Colonic mucosa (tissue), 4 donors: ENCODE measurements around the gene HLA-DRB1. TPM values are rescaled to one million over a fixed set of nuclear protein-coding genes. Genes with fewer than 3 reads are reported as not detected.
"Not testable (repeated sequence)": the region's sequence is repeated elsewhere in the genome, so short reads cannot be mapped to it uniquely, and the experiment has no call there.

Experiments
- DNase-seq: peaks from one replicate; pipeline ENCODE4 v3.0.0-alpha.2; 2020
- H3K27ac ChIP-seq: fragments of 200-600 bp; one replicate; pipeline ENCODE4 v1.8.0; 2021
- H3K27me3 ChIP-seq: fragments of 200-600 bp; one replicate; pipeline ENCODE4 v1.8.0; 2021
- H3K36me3 ChIP-seq: fragments of 200-600 bp; one replicate; pipeline ENCODE4 v1.8.0; 2021
- H3K4me1 ChIP-seq: fragments of 200-600 bp; one replicate; pipeline ENCODE4 v1.8.0; 2021; ENCODE audit warnings: mild to moderate bottlenecking
- H3K4me3 ChIP-seq: fragments of 200-600 bp; one replicate; pipeline ENCODE4 v1.8.0; 2021
- H3K9ac ChIP-seq, 2 donors: one replicate each; pipeline ENCODE4 v1.7.0; 2013; ENCODE audit warnings: control low read depth in 2 of 2, low read depth in 2 of 2, low read length in 2 of 2
- H3K9me3 ChIP-seq: fragments of 200-600 bp; one replicate; pipeline ENCODE4 v1.8.0; 2021
- intact Hi-C: fragments of 100-400 bp; cut with DNase I; formaldehyde crosslinking; loops from one replicate; pipeline ENCODE4 v1.14.1; 2022
- total RNA-seq, 2 donors: library from RNA; stranded (reverse); fragmentation: NEBNext Ultra II Directional in 1 of 2; extraction: Animal tissue kit (Norgen Biotek cat#: 25700) in 1 of 2; gene quantifications; one replicate each; pipeline ENCODE4 v1.2.1, GENCODE V29; 2021
- TF ChIP-seq, protein P1 (sequence below): fragments of 200-600 bp; IDR thresholded peaks from one replicate; pipeline ENCODE4 v1.8.0; 2022; ENCODE audit warnings: antibody characterized with exemption, mild to moderate bottlenecking
- donor health status: healthy.
- donor health status: DM: no; HTN: no; CAD: no.
- donor health status: DM: no; HTN: no; CAD: no.

Gene HLA-DRB1
- total RNA-seq, 2 donors from 2014 or later, result 22.5 to 39.3 TPM

DNA sequence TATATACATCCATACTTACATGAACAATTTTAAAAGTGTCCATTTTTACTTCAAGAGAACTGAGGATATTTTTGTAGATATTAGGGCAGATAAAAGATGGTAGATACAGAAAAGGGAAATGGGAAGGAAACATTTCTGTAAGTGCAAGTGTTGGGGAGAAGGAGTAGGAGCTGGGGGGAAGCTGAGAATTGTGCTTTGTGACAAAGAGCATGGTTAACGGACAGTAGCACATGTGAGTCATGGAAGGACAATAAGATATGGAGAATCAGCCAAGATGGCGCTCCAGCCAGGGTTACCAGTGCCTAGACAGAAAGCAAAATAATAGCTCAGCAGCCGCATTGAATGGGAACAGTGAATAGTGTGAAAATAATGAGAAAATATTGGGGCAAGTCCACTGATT lies 12.7 kb upstream of the HLA-DRB1 start:
- Histone ChIP-seq H3K4me3 (no peak overlapping the region), H3K27ac (no peak overlapping the region), H3K4me1 (no peaks in the 10 kb centered on the region), H3K36me3 (no peaks in the 10 kb centered on the region), H3K9me3 (no peaks in the 10 kb centered on the region), H3K9ac (no peak overlapping the region), H3K27me3 (no peaks in the 10 kb centered on the region)
- DNase-seq, result no peak
- TF ChIP-seq, protein P1, sequence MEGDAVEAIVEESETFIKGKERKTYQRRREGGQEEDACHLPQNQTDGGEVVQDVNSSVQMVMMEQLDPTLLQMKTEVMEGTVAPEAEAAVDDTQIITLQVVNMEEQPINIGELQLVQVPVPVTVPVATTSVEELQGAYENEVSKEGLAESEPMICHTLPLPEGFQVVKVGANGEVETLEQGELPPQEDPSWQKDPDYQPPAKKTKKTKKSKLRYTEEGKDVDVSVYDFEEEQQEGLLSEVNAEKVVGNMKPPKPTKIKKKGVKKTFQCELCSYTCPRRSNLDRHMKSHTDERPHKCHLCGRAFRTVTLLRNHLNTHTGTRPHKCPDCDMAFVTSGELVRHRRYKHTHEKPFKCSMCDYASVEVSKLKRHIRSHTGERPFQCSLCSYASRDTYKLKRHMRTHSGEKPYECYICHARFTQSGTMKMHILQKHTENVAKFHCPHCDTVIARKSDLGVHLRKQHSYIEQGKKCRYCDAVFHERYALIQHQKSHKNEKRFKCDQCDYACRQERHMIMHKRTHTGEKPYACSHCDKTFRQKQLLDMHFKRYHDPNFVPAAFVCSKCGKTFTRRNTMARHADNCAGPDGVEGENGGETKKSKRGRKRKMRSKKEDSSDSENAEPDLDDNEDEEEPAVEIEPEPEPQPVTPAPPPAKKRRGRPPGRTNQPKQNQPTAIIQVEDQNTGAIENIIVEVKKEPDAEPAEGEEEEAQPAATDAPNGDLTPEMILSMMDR, result no peak
- intact Hi-C loops, result no loop called here

DNA sequence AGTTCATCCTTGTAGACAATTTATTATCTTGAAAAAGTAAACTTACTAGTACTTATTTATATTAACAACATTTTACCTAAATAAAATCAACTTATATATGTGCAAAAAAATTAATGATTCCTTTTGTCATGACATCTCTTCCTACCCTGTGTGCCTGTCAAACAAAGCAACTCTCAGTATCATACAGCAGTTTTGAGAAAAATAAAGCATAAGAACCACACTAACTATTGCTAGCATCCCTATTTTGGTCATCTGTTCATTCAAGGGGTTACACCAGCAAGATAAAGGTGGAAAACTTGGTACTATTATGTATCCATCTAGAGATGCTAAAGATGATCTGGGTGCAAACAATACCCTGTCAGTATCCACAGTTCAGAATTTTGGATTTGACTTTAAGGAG lies 7.4 kb upstream of the HLA-DRB1 start:
- Histone ChIP-seq H3K9me3 (no peaks in the 10 kb centered on the region), H3K9ac (no peak overlapping the region), H3K4me1 (no peaks in the 10 kb centered on the region), H3K27ac (no peak overlapping the region), H3K4me3 (no peak overlapping the region), H3K27me3 (no peaks in the 10 kb centered on the region), H3K36me3 (no peaks in the 10 kb centered on the region)
- TF ChIP-seq, protein P1, result no peak
- intact Hi-C loops, result no loop called here
- DNase-seq, result no peak

DNA sequence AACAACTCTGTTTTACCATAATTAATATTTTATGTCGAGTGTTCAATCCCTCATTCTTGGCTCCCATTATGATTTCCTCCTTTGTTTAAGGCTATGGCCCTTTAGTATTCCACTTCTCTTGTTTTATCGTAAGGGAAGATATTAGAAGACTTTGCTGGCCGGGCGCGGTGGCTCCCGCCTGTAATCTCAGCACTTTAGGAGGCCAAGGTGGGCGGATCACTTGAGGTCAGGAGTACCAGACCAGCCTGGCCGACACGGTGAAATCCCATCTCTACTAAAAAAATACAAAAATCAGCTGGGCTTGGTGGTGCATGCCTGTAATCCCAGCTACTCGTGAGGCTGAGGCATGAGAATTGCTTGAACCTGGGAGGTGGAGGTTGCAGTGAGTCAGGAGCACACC lies 1.1 kb upstream of the HLA-DRB1 start:
- H3K36me3 ChIP-seq, H3K4me1 ChIP-seq, H3K9ac ChIP-seq, H3K4me3 ChIP-seq, H3K9me3 ChIP-seq, H3K27ac ChIP-seq, H3K27me3 ChIP-seq, DNase-seq, intact Hi-C loops: not testable (repeated sequence)

DNA sequence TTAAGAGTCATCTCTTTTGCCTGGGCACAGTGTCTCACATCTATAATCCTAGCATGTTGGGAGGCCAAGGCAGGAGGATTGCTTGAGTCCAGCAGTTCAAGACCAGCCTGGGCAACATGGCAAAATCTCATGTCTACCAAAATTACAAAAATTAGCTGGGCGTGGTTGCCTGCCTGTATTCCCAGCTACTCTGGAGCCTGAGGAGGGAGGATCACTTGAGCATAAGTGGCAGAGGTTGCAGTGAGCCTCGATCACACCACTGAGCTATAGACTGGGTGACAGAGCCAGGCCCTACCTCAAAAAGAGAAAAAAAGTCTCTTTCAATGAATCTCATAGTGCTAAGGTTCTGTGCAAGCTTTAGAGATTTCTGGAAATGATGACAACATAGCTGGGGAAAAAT lies 1.5 kb downstream of the HLA-DRB1 start:
- no peaks in the 10 kb centered on the region for H3K36me3 ChIP-seq
- intact Hi-C loops, result loop anchor here (10.0 kb wide), 1 partner anchor 63 kb away; no protein-coding TSS in a partner anchor
- DNase-seq, result no peak
- TF ChIP-seq, protein P1, result no peak
- no peaks in the 10 kb centered on the region for H3K4me1 ChIP-seq
- H3K9me3 ChIP-seq, result no peaks in the 10 kb centered on the region
- no peaks in the 10 kb centered on the region for H3K27me3 ChIP-seq
- H3K9ac ChIP-seq, result no peak overlapping the region
- H3K4me3 ChIP-seq, result no peak overlapping the region
- no peak overlapping the region for H3K27ac ChIP-seq

DNA sequence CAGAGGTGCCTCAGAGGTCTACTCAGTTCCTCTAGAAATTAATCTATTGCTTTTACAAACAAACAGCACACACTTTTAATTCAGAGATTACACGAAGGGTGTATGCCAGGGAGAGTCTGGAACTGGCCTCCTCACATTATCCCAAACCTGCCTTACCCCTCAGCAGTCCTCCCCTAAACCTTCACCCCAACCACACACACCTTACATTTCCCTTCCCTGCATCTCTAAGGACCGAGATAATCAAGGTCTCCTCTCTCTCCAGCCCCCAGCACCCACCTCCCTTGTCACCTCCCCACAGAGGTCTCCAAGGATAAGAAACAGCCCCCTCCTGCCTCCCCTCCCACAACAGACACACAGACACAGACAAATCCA lies 6.1 kb downstream of the HLA-DRB1 start:
- H3K36me3 ChIP-seq, result no peaks in the 10 kb centered on the region
- intact Hi-C loops, result loop anchor here (10.0 kb wide), 1 partner anchor 59 kb away; no protein-coding TSS in a partner anchor
- no peak overlapping the region for H3K9ac ChIP-seq
- H3K27ac ChIP-seq, result no peak overlapping the region
- no peaks in the 10 kb centered on the region for H3K9me3 ChIP-seq
- no peaks in the 10 kb centered on the region for H3K4me1 ChIP-seq
- no peak for DNase-seq
- no peaks in the 10 kb centered on the region for H3K27me3 ChIP-seq
- H3K4me3 ChIP-seq, result no peak overlapping the region
- TF ChIP-seq, protein P1, result no peak

DNA sequence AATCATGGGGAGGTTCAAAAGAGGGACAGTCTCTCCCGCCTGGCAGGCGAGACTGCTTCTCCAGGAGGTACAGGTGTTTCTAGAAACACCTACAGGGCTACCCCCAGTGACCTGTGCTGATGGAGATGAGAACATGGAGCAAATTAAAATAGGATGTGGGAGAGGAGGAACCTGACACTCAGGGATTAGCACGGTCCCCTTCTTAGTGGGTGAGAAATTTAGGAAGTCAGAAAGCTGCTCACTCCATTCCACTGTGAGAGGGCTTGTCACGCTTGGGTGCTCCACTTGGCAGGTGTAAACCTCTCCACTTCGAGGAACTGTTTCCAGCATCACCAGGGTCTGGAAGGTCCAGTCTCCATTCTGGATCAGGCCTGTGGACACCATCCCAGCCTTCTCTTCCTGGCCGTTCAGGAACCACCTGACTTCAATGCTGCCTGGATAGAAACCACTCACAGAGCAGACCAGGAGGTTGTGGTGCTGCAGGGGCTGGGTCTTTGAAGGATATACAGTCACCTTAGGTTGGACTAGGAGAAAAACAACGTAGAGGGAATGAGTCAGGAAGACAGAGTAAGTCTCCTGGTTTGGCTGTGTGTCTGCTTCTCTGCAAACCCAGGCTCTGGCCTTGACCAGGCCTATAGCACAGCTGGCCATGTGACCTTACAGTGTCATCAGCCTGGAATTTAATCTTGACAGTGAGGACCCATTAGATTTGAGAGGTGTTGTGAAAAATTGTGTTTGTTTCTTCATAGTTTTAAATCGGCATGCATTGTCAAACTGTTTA lies 8.1 kb downstream of the HLA-DRB1 start:
- no peaks in the 10 kb centered on the region for H3K36me3 ChIP-seq
- DNase-seq, result no peak
- intact Hi-C loops, result loop anchor here (10.0 kb wide), 1 partner anchor 57 kb away; no protein-coding TSS in a partner anchor

More for the DNA sequence above, 8.1 kb downstream of the HLA-DRB1 start:
- H3K4me3 ChIP-seq, result no peak overlapping the region
- no peak overlapping the region for H3K27ac ChIP-seq
- TF ChIP-seq, protein P1, result no peak
- no peak overlapping the region for H3K9ac ChIP-seq
- H3K27me3 ChIP-seq, result no peaks in the 10 kb centered on the region
- H3K4me1 ChIP-seq, result no peaks in the 10 kb centered on the region
- no peaks in the 10 kb centered on the region for H3K9me3 ChIP-seq
